ENCODE data around the gene SLC13A2. TPM values are rescaled to one million over a fixed set of nuclear protein-coding genes. Genes with fewer than 3 reads are reported as not detected.
A peak's percentile ranks its signal among the peaks of the same experiment; 100 is the strongest.

Gene SLC13A2
- total and polyA plus RNA-seq, 9 of the 15 experiments (the other 6 are each of a cell fraction or from before 2014, with no cell fraction given): 0.13 TPM; not detected in 8

GRCh38 chr17:28492352-28493310, 19.2 kb downstream of the SLC13A2 start:
- Histone ChIP-seq H3K9ac (ENCODE audit: insufficient read depth in 1 of 2, low read depth in 2 of 2, low read length in 2 of 2) (no peak overlapping the region), H3K9me1 (ENCODE audit: control insufficient read depth, insufficient read depth, low read length) (no peaks in the 10 kb centered on the region), H3K4me3 (no peak overlapping the region), H3K36me3 (ENCODE audit: control insufficient read depth, insufficient read depth, low read length) (no peaks in the 10 kb centered on the region), H3K27me3 (ENCODE audit: control insufficient read depth in 2 of 2, insufficient read depth in 2 of 2, low read length in 2 of 2) (peaks cover 6 to 59% of the 10 kb centered on the region in 2 experiments; a peak in 3 of 5 replicates), H3K4me1 (replicated peaks in 1 of 2; ENCODE audit: control insufficient read depth in 2 of 2, insufficient read depth in 2 of 2, low read length in 2 of 2) (peaks cover 0 to 2% of the 10 kb centered on the region in 2 experiments; a peak in 1 of 5 replicates), H3K4me2 (ENCODE audit: insufficient read depth, low read length) (no peak overlapping the region), H3K79me2 (ENCODE audit: control insufficient read depth, insufficient read depth, low read length) (no peaks in the 10 kb centered on the region), H3K27ac (ENCODE audit: extremely low read depth, low read depth, low read length) (no peak overlapping the region), H4K20me1 (replicated peaks; ENCODE audit: control insufficient read depth, insufficient read depth, low read length) (peaks cover 13% of the 10 kb centered on the region; the same call in 1 of the 2 replicates), H2AFZ (ENCODE audit: low read depth, low read length) (no peak overlapping the region), H3K9me3 (replicated peaks; ENCODE audit: control insufficient read depth, insufficient read depth, low read depth, low read length) (no peaks in the 10 kb centered on the region)
- ChIA-PET CTCF (ENCODE audit: low intra/inter-chr PET ratio) (interaction anchor here (4.5 kb wide), 1 partner anchor 48 kb away, joined by 69 read pairs; no protein-coding TSS in a partner anchor), POLR2A (interaction anchor here (0.6 kb wide), 2 partner anchors 49 to 230 kb away, joined by 3 to 5 read pairs; no protein-coding TSS in a partner anchor)
- BruUV-seq (replicated peaks): no TSS peak
- DNase-seq (ENCODE audit: extremely low read depth in 1 of 4, low spot score in 3 of 4) (no peak), ATAC-seq (no peak), FAIRE-seq (no peak)
- peak; percentile 94 for TF ChIP-seq ZBTB17 (CRISPR knock-in tag; IDR thresholded peaks at IDR 0.05)
- TF ChIP-seq EP300 (IDR thresholded peaks at IDR 0.05; ENCODE audit: low read length): no peak
- no peak for TF ChIP-seq MYNN (IDR thresholded peaks at IDR 0.05)
- no peak for TF ChIP-seq MYNN (CRISPR knock-in tag; IDR thresholded peaks at IDR 0.05)
- no peak for TF ChIP-seq ZNF75A (CRISPR knock-in tag; IDR thresholded peaks at IDR 0.05)
- no peak for TF ChIP-seq SAFB2 (IDR thresholded peaks at IDR 0.05; ENCODE audit: borderline replicate concordance, low read depth, low read length, severe bottlenecking)
- TF ChIP-seq PTTG1 (tag; IDR thresholded peaks at IDR 0.05; ENCODE audit: low read depth): no peak
- peak in 1 of 2 experiments; percentile 72; a peak in 2 of 4 replicates for TF ChIP-seq MLLT1 (IDR thresholded peaks at IDR 0.05)
- TF ChIP-seq SREBF1 (IDR thresholded peaks at IDR 0.05; ENCODE audit: borderline replicate concordance, low read depth, low read length): no peak
- peak in 1 of 2 experiments; percentile 35; a peak in 2 of 4 replicates for TF ChIP-seq RAD21 (CRISPR knock-in tag; conservative IDR thresholded peaks at IDR 0.05 in 1 of 2, IDR thresholded peaks at IDR 0.05 in 1 of 2)
- TF ChIP-seq HNRNPK (IDR thresholded peaks at IDR 0.05; ENCODE audit: low read depth, low read length, poor library complexity, severe bottlenecking): no peak
- no peak for TF ChIP-seq CREB3 (tag; conservative IDR thresholded peaks at IDR 0.05; ENCODE audit: low read depth)
- no peak for TF ChIP-seq COPS2 (conservative IDR thresholded peaks at IDR 0.05)
- peak; percentile 90 for TF ChIP-seq ZNF23 (CRISPR knock-in tag; IDR thresholded peaks at IDR 0.05)
- no peak for TF ChIP-seq ZBED1 (IDR thresholded peaks at IDR 0.05)
- TF ChIP-seq ZNF384 (IDR thresholded peaks at IDR 0.05; ENCODE audit: low read depth, low read length): no peak
- no peak for TF ChIP-seq LCOR (CRISPR knock-in tag; IDR thresholded peaks at IDR 0.05)
- TF ChIP-seq ZBTB9 (CRISPR knock-in tag; IDR thresholded peaks at IDR 0.05): no peak
- no peak for TF ChIP-seq SETDB1 (IDR thresholded peaks at IDR 0.05; ENCODE audit: low read length)
- intact Hi-C loops (cut with micrococcal nuclease): no loop called here
- WGBS (ENCODE audit: insufficient coverage, low coverage, missing lambda C conversion rate): 0% methylated on average over 4 of the region's 4 CpGs
- in situ Hi-C loops (cut with MboI): no loop called here
